Dedifferentiated amniotic fluid mesenchymal stem cell (primary cell): Measurements from ENCODE around the gene HCN4.
A peak's percentile ranks its signal among the peaks of the same experiment; 100 is the strongest.

ENCODE experiments used
- DNase-seq: peaks from one replicate; pipeline ENCODE4 v3.0.0-alpha.2; 2016; ENCODE audit errors: extremely low spot score

The HCN4 gene

DNA sequence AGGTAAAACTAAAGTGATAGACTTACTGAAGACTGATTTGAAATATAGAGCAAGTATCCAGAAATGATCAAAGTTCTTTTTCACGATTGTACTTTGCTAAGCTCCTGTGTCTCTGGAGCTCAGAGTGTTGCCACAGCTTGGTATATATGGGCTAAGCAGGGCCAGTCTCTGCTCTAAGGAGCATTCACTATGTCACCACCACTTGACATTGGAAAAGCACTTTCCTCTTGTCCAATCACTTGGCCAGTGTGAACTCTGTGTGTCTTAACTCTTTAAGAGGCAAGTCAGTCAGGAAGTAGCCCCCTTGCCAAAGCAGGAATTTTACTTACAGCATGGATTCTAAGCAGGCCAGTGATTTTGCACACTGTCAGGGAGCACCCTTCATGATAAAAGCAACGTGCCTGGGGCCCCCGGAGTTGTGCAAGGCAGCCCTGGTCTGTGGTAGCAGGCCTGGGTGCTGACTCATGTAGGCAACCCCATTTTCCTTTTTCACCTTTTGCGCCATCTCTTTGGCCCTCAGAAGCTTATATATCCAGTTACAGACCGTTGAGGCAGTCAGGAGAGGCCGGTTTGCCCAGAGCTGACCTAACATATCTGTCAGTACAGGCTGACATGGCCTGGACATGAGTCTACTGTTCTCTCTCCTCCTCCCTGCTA, 73.0 kb downstream of the HCN4 start:
- DNase-seq: no peak

DNA sequence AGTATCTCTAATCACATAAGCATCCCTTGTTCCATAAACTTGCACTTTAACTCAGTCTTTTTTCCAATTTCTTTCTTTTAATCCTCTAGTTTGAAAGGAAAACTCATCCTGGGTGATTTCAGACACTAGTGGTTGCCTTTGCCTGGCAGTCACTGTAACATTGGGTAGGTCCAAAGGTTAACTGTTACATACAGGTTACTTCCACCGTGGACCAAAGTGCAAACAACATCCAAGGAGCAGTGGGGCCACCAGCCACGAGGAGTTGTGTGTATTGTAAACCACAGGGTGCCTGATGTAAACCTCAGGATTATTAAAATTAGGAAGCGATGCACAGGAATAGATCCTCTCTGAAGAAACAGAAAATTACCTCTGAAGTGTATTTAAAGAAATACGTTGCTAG, 75.0 kb downstream of the HCN4 start:
- no peak for DNase-seq

DNA sequence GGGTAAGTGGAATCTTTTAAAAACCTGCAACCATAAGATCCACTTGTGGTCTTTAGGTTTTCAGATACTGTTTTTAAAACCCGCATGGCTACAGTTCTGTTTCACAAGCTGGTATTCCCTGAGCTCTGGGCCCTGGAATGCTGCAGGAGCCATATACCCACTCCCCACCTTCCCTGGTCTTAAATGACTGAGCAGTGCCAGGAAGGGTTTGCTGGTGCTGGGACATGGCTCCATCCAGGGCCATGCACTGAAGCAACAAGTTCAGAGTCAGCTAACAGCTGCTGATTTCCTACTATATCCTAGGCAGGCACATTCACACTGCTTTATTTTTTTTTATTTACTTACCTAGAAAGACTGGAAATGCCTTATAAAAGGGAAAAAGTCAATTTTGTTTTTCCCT, 77.3 kb downstream of the HCN4 start:
- no peak for DNase-seq

DNA sequence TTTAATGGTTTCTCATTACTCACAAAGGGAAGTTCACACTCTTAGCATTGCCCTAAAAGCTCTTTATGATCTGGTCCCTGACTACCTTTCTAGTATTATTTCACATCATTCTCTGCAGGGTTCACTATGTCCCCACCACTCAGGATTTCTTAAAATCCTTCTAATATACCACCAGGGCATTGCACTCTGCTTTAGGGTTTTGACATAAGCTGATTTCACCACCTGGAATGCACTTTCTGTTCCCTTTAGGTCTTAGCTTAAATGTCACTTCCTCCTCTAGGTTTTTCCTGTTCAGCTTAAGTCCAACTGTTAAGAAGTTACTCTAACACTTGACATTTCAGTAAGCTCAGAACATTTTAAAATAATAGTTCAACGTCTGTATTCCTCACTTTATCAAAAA, 81.7 kb downstream of the HCN4 start:
- no peak for DNase-seq

DNA sequence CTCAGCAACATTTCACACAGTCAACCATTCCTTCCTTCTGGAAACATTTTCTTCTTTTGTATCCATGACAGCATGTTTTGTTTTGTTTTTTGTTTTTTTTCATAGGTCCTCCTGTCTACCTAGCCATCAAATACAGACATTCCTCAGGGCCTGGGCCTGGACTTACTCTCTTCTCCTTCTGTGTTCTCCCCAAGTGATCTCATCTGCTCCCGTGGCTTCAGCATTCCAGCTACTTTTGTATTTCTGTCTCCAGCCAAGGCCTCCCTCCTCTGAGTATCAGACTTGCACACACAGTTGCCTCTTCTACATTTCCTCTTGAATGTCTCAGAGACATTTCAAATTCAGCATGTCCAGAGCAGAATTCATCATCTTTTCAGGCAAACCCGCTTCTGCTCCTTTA, 82.4 kb downstream of the HCN4 start:
- DNase-seq: no peak

DNA sequence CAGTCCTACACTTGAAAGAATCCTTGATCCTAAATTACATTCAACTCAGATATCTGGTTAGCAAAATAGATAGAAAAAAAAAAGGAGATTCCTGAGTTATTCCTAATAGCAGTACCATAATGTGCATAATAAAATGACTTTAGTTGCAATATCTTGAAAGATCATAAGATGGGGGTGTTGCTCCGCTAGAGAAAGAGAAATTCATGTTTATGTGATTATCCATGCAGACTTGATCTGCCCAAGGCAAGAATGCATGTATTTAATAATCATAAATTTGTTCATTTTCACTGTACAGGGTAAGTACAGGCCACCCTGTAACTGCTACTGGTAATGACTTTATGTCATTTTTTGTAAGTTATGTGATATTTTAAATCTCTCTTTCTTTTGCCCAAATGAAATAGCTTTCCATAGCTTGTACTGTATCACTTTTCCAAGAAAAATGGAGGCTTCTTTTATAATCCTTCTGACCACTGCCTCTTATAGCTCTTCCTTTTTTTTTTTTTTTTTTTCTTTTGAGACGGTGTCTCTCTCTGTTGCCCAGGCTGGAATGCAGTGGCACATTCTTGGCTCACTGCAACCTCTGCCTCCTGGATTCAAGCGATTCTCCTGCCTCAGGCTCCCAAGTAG, 84.6 kb downstream of the HCN4 start:
- peak; percentile 63 for DNase-seq

DNA sequence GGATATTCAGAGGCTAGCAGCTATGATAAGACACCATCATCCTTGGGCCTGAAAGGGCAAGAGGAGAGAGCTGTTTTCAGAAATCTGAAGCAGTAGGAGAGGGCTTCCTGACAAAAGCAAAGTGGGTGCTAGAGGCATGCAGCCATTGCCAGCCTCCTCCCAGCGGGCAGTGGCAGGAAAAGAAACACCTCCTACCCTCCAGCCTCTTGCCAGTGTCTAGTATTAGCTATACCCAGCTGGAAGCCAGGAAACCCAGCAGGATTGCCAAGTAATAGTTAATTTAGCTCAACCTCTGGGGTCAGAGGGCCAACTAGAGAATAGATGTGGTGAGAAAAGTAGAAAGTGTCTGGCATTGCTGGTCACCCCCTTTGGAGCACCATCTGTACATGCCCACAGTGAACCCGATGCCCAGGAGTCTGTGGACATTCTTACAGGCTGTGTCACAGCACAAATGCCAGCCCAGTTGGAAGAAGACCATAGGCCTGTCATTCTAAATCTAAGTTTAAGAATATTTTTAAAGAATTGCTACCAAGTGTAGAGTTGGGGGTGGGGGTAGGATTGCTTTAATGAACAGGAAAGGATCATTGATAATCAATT, 85.3 kb downstream of the HCN4 start:
- no peak for DNase-seq

DNA sequence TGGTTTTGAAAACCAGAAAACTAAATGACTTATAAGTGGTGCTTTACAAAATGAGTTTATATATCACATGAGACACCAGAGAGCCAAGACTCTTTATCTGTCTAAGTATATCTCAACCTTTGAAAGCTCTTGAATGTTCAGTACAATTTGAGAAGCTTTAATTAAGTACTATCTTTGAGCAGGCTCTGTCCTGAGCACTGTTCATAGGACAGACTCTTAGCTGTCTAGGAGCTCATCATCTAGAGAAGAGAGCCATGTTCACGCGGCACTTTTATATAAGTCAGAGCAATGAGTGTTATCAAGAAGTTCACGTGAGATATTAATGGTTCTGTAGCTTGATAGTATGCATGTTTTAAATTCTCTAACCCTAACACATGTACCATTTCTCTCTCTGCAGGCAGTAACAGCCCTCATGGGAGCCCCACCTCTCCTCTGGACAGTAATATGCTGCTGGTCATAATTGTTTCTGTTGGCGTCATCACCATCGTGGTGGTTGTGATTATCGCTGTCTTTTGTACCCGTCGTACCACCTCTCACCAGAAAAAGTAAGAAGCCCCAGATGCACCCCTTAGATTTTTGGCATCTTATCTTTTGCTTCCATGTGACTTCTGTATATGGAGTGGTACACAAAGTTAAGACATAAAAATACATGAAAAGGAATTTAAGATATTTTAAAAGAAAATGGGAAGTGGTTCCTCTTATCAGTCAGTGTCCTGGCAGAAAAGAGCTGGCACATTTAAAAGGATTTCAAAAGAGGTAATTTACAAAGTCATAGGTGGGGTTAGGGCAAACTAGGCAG, 86.0 kb downstream of the HCN4 start:
- no peak for DNase-seq

DNA sequence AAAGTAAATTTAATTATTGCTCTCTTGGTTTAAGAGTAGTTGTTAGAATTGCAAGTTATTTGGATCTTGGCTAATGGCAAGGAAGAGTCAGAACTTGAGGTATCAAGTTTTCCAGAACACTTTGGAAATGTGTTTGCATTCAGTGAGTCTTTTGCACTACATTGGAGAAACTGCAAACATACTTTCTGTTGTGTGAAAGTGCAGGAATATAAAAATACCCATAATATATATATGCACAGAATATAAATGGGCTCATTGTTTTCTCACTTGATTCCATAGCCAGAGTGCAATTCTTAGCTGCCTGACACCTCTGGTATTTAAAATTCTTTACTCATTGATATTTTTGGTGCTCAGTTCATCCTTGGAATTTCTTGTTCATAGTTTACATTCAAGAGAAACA, 92.9 kb downstream of the HCN4 start:
- no peak for DNase-seq

DNA sequence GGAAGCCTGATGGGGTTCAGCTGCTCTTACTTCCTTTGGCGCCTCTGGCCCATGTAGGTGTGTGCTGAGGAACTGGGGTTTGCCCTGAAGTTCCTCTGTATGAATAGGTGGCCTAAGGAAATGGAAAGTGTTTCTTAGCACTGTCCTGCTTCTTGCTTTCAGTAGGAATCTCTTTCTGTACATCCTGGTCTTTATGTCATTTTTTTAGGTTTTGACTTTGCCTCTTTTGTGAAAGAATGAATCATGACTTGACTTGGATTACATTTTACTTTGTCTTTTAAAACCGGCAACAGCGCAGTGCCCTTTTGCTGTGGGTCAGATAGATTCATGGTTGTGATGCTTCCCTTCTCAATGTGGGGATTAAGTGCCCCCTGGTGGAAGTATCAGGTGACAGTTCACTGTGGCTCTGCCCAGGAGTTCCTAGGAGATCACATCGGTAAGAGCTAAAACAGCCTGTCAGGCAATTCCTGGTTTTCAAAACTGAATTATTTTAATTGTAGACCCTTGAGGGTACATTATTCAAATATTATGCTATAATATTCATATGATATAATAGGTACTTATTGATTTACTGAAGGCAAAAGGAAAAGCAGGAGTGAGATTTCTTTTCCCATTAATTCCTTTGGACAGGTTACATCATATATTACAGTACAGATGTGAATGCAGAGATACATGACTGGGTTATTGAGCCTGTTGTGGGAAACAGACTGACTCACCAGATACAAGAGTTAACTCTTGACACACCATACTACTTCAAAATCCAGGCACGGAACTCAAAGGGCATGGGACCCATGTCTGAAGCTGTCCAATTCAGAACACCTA, 95.4 kb downstream of the HCN4 start:
- peak; percentile 49 for DNase-seq

DNA sequence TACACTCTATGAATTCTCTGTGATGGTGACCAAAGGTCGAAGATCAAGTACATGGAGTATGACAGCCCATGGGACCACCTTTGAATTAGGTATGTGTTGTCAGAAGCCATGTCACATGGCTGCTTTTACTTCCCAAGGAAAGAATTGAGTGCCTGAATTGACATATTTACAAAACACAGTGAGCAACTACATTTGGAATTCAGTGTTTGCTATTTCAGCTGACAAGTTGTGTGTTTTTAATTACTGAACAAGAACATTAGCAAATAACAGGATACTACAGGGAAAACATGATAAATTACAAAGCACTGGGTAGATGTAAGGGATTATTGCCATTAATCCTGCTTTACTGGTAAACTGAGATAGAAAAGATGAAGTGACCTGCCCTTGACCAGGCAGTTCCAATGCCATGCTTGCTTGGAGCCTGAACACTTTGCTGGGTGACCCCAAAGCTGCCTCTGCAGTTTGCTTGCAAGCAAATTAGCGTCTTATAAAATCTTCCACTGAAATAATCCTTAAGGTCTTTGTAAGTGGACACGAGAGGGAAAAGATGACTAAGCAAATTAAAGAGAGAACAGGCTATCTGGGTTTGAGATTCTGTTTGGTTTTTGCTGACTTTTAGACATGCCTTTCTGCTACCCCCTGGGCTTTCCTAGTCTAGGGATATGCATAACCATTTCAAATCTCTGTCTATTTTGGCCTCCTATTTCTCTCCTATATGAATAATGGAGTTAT, 98.2 kb downstream of the HCN4 start:
- no peak for DNase-seq
